ENCODE data around the gene IDNK. TPM values are rescaled to one million over a fixed set of nuclear protein-coding genes. Genes with fewer than 3 reads are reported as not detected.

IDNK gene

Small RNA genes within 50 kb of the gene (small RNA-seq; reads per million reads assigned to genes)
- not detected for gene RNU4-15P

Measured in skeletal muscle satellite cell (primary cell).